ENCODE results near the gene MEP1B.

DNA sequence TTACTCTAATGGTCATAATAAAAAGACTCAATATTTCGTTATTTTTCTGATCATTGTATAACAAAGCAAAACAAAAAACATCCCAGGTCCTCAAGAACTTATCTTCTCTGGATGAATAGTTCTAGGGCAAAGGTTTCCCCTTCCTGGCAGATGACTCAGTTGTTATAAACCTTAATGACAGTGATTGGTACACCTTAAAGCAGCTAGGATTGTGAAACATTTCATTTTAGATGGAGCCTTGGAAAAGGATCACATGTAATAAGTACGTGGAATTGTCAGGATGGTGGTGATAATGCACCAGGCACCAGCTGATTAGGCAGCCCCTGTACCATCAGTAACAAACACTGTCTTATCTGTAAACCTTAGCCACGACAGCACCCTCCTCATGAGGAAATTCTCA is 47.2 kb downstream of the MEP1B start:
- TF ChIP-seq, protein P1, sequence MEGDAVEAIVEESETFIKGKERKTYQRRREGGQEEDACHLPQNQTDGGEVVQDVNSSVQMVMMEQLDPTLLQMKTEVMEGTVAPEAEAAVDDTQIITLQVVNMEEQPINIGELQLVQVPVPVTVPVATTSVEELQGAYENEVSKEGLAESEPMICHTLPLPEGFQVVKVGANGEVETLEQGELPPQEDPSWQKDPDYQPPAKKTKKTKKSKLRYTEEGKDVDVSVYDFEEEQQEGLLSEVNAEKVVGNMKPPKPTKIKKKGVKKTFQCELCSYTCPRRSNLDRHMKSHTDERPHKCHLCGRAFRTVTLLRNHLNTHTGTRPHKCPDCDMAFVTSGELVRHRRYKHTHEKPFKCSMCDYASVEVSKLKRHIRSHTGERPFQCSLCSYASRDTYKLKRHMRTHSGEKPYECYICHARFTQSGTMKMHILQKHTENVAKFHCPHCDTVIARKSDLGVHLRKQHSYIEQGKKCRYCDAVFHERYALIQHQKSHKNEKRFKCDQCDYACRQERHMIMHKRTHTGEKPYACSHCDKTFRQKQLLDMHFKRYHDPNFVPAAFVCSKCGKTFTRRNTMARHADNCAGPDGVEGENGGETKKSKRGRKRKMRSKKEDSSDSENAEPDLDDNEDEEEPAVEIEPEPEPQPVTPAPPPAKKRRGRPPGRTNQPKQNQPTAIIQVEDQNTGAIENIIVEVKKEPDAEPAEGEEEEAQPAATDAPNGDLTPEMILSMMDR (IDR thresholded peaks at IDR 0.05; ENCODE audit: insufficient read depth, low read length, poor library complexity, severe bottlenecking): no peak
- TF ChIP-seq EZH2phosphoT487 (conservative IDR thresholded peaks at IDR 0.05; ENCODE audit: low read length): no peak
